ENCODE data around the gene ADAM22.

GRCh38 chr7:87926581-87927461 is 7.2 kb upstream of the ADAM22 start:
- TF ChIP-seq, protein P1, sequence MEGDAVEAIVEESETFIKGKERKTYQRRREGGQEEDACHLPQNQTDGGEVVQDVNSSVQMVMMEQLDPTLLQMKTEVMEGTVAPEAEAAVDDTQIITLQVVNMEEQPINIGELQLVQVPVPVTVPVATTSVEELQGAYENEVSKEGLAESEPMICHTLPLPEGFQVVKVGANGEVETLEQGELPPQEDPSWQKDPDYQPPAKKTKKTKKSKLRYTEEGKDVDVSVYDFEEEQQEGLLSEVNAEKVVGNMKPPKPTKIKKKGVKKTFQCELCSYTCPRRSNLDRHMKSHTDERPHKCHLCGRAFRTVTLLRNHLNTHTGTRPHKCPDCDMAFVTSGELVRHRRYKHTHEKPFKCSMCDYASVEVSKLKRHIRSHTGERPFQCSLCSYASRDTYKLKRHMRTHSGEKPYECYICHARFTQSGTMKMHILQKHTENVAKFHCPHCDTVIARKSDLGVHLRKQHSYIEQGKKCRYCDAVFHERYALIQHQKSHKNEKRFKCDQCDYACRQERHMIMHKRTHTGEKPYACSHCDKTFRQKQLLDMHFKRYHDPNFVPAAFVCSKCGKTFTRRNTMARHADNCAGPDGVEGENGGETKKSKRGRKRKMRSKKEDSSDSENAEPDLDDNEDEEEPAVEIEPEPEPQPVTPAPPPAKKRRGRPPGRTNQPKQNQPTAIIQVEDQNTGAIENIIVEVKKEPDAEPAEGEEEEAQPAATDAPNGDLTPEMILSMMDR (IDR thresholded peaks at IDR 0.05): no peak
- no peak for TF ChIP-seq POLR2A (IDR thresholded peaks at IDR 0.05)

All from ovary (tissue), 3 donors.